K562 (cell line): ENCODE results near the gene VCAN. TPM values are rescaled to one million over a fixed set of nuclear protein-coding genes. Genes with fewer than 3 reads are reported as not detected.

Source experiments
- ATAC-seq: fragments of 200-7000 bp; cut with Tn5 transposase; 3 replicates; pipeline ENCODE4 v1.9.1; 2020; ENCODE audit warnings: moderate library complexity
- BruUV-seq: library from RNA; stranded (reverse); fragments of 400-500 nt; replicated peaks from 2 replicates; lab custom pipeline; 2021; lab: Mats Ljungman, UMichigan
- CTCF ChIA-PET: fragments of 300-600 bp; formaldehyde crosslinking; extraction: SDS; loops from one replicate; lab custom pipeline; 2021; ENCODE audit warnings: low intra/inter-chr PET ratio; lab: Yijun Ruan, JAX
- POLR2A ChIA-PET: fragments of 300-600, 350-650 bp; sonication (Branson Sonifier 250); formaldehyde crosslinking; extraction: SDS; loops from one replicate; lab custom pipeline; 2021; ENCODE audit warnings: antibody characterized with exemption, inconsistent platforms; lab: Yijun Ruan, JAX
- DNase-seq, 4 experiments: peaks; one replicate each; pipeline versions ENCODE4 v3.0.0 to v3.0.0-alpha.2; 2011 to 2018; ENCODE audit warnings: low spot score in 3 of 4, mixed read lengths in 3 of 4; ENCODE audit errors: extremely low read depth in 1 of 4
- FAIRE-seq: peaks from 2 replicates; lab custom pipeline; 2011; peaks lifted over from hg19 to GRCh38; lab: Jason Lieb, UNC
- H2AFZ ChIP-seq: 2 replicates; pipeline ENCODE4 v1.6.0; 2011; ENCODE audit warnings: low read depth, low read length, control low read depth, inconsistent platforms
- H3K27ac ChIP-seq: fragments of 200-600 bp; 3 replicates; pipeline ENCODE4 v1.8.0; 2011; ENCODE audit warnings: low read depth, mild to moderate bottlenecking, control low read depth, inconsistent platforms, low read length, moderate library complexity, mixed read lengths; ENCODE audit errors: extremely low read depth
- H3K27me3 ChIP-seq, 2 experiments: fragments of 300-600 bp in 1 of 2; 2 replicates in 1 of 2; 3 replicates in 1 of 2; pipeline versions ENCODE4 v1.6.0 to v1.8.0; 2011; ENCODE audit warnings: inconsistent platforms in 2 of 2, low read length in 2 of 2, mild to moderate bottlenecking in 1 of 2, mixed read lengths in 1 of 2, moderate library complexity in 1 of 2; ENCODE audit not compliant: control insufficient read depth in 2 of 2, insufficient read depth in 2 of 2
- H3K36me3 ChIP-seq: fragments of 300-600 bp; 3 replicates; pipeline ENCODE4 v1.8.0; 2011; ENCODE audit warnings: mild to moderate bottlenecking, low read length, inconsistent platforms; ENCODE audit not compliant: control insufficient read depth, insufficient read depth
- H3K4me1 ChIP-seq, 2 experiments: fragments of 200-600 bp in 1 of 2; replicated peaks in 1 of 2; 2 replicates in 1 of 2; 3 replicates in 1 of 2; pipeline versions ENCODE4 v1.5.1 to v1.8.0; 2011; ENCODE audit warnings: inconsistent platforms in 2 of 2, low read length in 2 of 2, mild to moderate bottlenecking in 1 of 2, mixed read lengths in 1 of 2, moderate library complexity in 1 of 2; ENCODE audit not compliant: control insufficient read depth in 2 of 2, insufficient read depth in 2 of 2
- H3K4me2 ChIP-seq: 2 replicates; pipeline ENCODE4 v1.6.1; 2011; ENCODE audit warnings: low read length, control low read depth, inconsistent platforms, mixed read lengths; ENCODE audit not compliant: insufficient read depth
- H3K4me3 ChIP-seq: fragments of 200-600 bp; sonication (generic), shearing (Covaris generic); 2 replicates; pipeline ENCODE4 v1.5.1; 2016; ENCODE audit warnings: control low read depth, inconsistent platforms
- H3K79me2 ChIP-seq: fragments of 200-600 bp; 3 replicates; pipeline ENCODE4 v1.8.0; 2011; ENCODE audit warnings: low read length, inconsistent platforms; ENCODE audit not compliant: control insufficient read depth, insufficient read depth
- H3K9ac ChIP-seq, 2 experiments: 2 replicates each; pipeline versions ENCODE4 v1.6.0 to v1.6.1; 2011; ENCODE audit warnings: low read depth in 2 of 2, low read length in 2 of 2, control low read depth in 1 of 2, inconsistent platforms in 1 of 2, mild to moderate bottlenecking in 1 of 2, mixed read lengths in 1 of 2; ENCODE audit not compliant: insufficient read depth in 1 of 2
- H3K9me1 ChIP-seq: one replicate; pipeline ENCODE4 v1.6.0; 2011; ENCODE audit warnings: inconsistent platforms, mild to moderate bottlenecking, low read length, moderate library complexity; ENCODE audit not compliant: control insufficient read depth, insufficient read depth
- H3K9me3 ChIP-seq: replicated peaks from 2 replicates; pipeline ENCODE4 v1.5.1; 2011; ENCODE audit warnings: low read depth, low read length, inconsistent platforms; ENCODE audit not compliant: control insufficient read depth, insufficient read depth
- H4K20me1 ChIP-seq: replicated peaks from 2 replicates; pipeline ENCODE4 v1.6.1; 2011; ENCODE audit warnings: low read length, inconsistent platforms, mixed read lengths; ENCODE audit not compliant: control insufficient read depth, insufficient read depth
- ARID2 ChIP-seq: fragments of 450-650 bp; IDR thresholded peaks from 2 replicates; pipeline ENCODE4 v1.6.1; 2017; ENCODE audit warnings: antibody characterized with exemption, mild to moderate bottlenecking
- DACH1 ChIP-seq: fragments of 450-650 bp; IDR thresholded peaks from 2 replicates; pipeline ENCODE4 v1.6.1; 2018; ENCODE audit not compliant: partially characterized antibody
- HMGN3 ChIP-seq: IDR thresholded peaks from 2 replicates; pipeline ENCODE4 v1.6.1; 2011; ENCODE audit warnings: borderline replicate concordance, low read depth, mild to moderate bottlenecking, mixed read lengths, low read length; ENCODE audit not compliant: insufficient read length; ENCODE audit errors: extremely low read depth
- LEF1 ChIP-seq: fragments of 450-650 bp; IDR thresholded peaks from 2 replicates; pipeline ENCODE4 v1.6.1; 2016; ENCODE audit warnings: mild to moderate bottlenecking
- SMARCC2 ChIP-seq: fragments of 450-650 bp; IDR thresholded peaks from 2 replicates; pipeline ENCODE4 v1.6.1; 2017; ENCODE audit warnings: antibody characterized with exemption, moderate library complexity, mild to moderate bottlenecking, low read depth
- TEAD4 ChIP-seq, 2 experiments: sonication (generic) in 1 of 2; formaldehyde crosslinking in 1 of 2; IDR thresholded peaks; 2 replicates each; pipeline versions ENCODE4 v1.6.1 to v1.8.0; 2012 to 2022; ENCODE audit warnings: borderline replicate concordance in 1 of 2, inconsistent platforms in 1 of 2, low read length in 1 of 2, mild to moderate bottlenecking in 1 of 2, missing genetic modification reagents in 1 of 2
- XRCC4 ChIP-seq: IDR thresholded peaks from one replicate; pipeline ENCODE4 v1.6.1; 2011; ENCODE audit not compliant: insufficient read depth, insufficient read length; ENCODE audit errors: extremely low read depth
- ZNF583 ChIP-seq: fragments of 250-450 bp; sonication (Bioruptor Pico); IDR thresholded peaks from 2 replicates; pipeline ENCODE4 v1.4.0; 2020
- WGBS: fragments of 100-300 bp; shearing (Covaris generic); methylation state at CpG from one replicate; pipeline ENCODE4 v1.1.6; 2016; ENCODE audit warnings: low coverage, mixed read lengths; ENCODE audit not compliant: insufficient coverage; ENCODE audit errors: missing lambda C conversion rate; 5-methylcytosine and 5-hydroxymethylcytosine counted together
- in situ Hi-C: fragments of 300-500 bp; cut with MboI; formaldehyde crosslinking; loops from 4 replicates; pipeline ENCODE4 v1.15.0; 2018; ENCODE audit warnings: inconsistent platforms, mixed read lengths
- intact Hi-C: fragments of 100-400 bp; cut with micrococcal nuclease; formaldehyde crosslinking; loops from 2 replicates; pipeline ENCODE4 v1.14.2; 2022
- polyA plus RNA-seq, 8 experiments: library from polyadenylated mRNA; depleted of rRNA in 4 of 8; stranded (reverse) in 5 of 8; unstranded in 3 of 8; fragments of >200 nt; fragmentation: Nextera tagmentation in 2 of 8; fragmentation: Illumina TruSeq in 1 of 8; extraction: Ambion mirVana in 2 of 8; extraction: Trizol in 1 of 8; gene quantifications; 2 replicates each; pipeline versions ENCODE4 v1.2.1 to v1.2.3, GENCODE V29; 2011 to 2014; ENCODE audit warnings: inconsistent platforms in 1 of 8, missing spikeins in 1 of 8
- total RNA-seq, 7 experiments: library from RNA; depleted of rRNA in 6 of 7; stranded (reverse); fragments of >200 nt in 6 of 7; fragmentation: Illumina TruSeq in 2 of 7; extraction: Trizol in 2 of 7; gene quantifications; 2 replicates each; pipeline versions ENCODE4 v1.2.1 to v1.2.3, GENCODE V29; 2011 to 2021; ENCODE audit warnings: low replicate concordance in 1 of 7
- TF ChIP-seq, protein P1 (sequence below): sonication (generic); formaldehyde crosslinking; IDR thresholded peaks from 2 replicates; pipeline ENCODE4 v1.8.0; 2022; ENCODE audit warnings: missing genetic modification reagents, mild to moderate bottlenecking, borderline replicate concordance

VCAN gene
- total and polyA plus RNA-seq, 9 of the 15 experiments (the other 6 are each of a cell fraction or from before 2014, with no cell fraction given): 0.01 to 0.33 (median 0.05) TPM

DNA sequence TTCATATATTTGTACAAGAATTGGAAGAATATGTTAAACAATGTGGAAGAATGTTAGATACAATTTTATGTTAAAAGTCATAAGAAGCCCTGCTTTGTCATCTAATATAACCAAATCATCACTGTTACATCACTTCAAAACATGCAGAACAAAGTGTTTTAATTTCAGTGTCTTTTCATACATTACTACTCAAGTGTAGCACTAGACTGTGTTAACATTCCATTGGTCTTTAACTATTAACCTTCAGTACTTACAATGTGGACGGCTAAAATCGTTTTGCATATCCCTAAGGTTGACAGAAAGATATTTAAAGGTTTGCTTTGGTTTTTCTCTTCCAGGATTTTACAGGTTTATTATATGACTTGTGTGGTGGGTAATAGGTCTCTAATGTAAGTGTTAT, 50.9 kb downstream of the VCAN start:
- DNase-seq: no peak
- no peaks in the 10 kb centered on the region; a peak in 1 of 5 replicates for H3K27me3 ChIP-seq
- no peak overlapping the region for H3K9ac ChIP-seq
- no TSS peak for BruUV-seq
- in situ Hi-C loops (no loop called here), intact Hi-C loops (no loop called here)
- ChIA-PET POLR2A (no interaction called here), CTCF (no interaction called here)
- no peaks in the 10 kb centered on the region for H4K20me1 ChIP-seq
- H3K27ac ChIP-seq: no peak overlapping the region
- H3K36me3 ChIP-seq: no peaks in the 10 kb centered on the region
- H3K4me2 ChIP-seq: no peak overlapping the region
- H2AFZ ChIP-seq: no peak overlapping the region
- ATAC-seq: no peak
- no peaks in the 10 kb centered on the region for H3K79me2 ChIP-seq
- H3K4me1 ChIP-seq: no peaks in the 10 kb centered on the region
- TF ChIP-seq, protein P1, sequence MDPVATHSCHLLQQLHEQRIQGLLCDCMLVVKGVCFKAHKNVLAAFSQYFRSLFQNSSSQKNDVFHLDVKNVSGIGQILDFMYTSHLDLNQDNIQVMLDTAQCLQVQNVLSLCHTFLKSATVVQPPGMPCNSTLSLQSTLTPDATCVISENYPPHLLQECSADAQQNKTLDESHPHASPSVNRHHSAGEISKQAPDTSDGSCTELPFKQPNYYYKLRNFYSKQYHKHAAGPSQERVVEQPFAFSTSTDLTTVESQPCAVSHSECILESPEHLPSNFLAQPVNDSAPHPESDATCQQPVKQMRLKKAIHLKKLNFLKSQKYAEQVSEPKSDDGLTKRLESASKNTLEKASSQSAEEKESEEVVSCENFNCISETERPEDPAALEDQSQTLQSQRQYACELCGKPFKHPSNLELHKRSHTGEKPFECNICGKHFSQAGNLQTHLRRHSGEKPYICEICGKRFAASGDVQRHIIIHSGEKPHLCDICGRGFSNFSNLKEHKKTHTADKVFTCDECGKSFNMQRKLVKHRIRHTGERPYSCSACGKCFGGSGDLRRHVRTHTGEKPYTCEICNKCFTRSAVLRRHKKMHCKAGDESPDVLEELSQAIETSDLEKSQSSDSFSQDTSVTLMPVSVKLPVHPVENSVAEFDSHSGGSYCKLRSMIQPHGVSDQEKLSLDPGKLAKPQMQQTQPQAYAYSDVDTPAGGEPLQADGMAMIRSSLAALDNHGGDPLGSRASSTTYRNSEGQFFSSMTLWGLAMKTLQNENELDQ (CRISPR knock-in tag): no peak
- no peak for TF ChIP-seq HMGN3
- TF ChIP-seq XRCC4: no peak
- TF ChIP-seq ZNF583: no peak
- TF ChIP-seq DACH1: no peak
- no peak for TF ChIP-seq ARID2
- no peak for TF ChIP-seq SMARCC2
- TF ChIP-seq LEF1: no peak
- TF ChIP-seq TEAD4 (IDR thresholded peaks at IDR 0.05; ENCODE audit: low read length): no peak
- no peak for TF ChIP-seq TEAD4 (CRISPR knock-in tag; IDR thresholded peaks at IDR 0.05; ENCODE audit: borderline replicate concordance)
- WGBS: 0% methylated on average over 2 of the region's 2 CpGs
- no peaks in the 10 kb centered on the region for H3K9me3 ChIP-seq
- H3K9me1 ChIP-seq: no peaks in the 10 kb centered on the region
- no peak for FAIRE-seq
- H3K4me3 ChIP-seq: no peak overlapping the region
